Measurements from ENCODE around the gene TC2N. TPM values are rescaled to one million over a fixed set of nuclear protein-coding genes. Genes with fewer than 3 reads are reported as not detected.
A peak's percentile ranks its signal among the peaks of the same experiment; 100 is the strongest.
"Not testable (repeated sequence)": the region's sequence is repeated elsewhere in the genome, so short reads cannot be mapped to it uniquely, and the experiment has no call there.

Gene TC2N
- total RNA-seq, 1 experiment from 2014 or later, result 82.7 TPM

GRCh38 chr14:91745344-91745743, 122.0 kb downstream of the TC2N start:
- intact Hi-C loops (cut with micrococcal nuclease; ENCODE audit: unreplicated experiment), result loop anchor here (1.0 kb wide), 1 partner anchor 10 kb away; no protein-coding TSS in a partner anchor

GRCh38 chr14:91744068-91744480, 123.3 kb downstream of the TC2N start:
- no peak for TF ChIP-seq CTCF (IDR thresholded peaks at IDR 0.05; ENCODE audit: unreplicated experiment)
- peaks cover 6% of the 10 kb centered on the region for H3K9me3 Mint-ChIP-seq (ENCODE audit: low read depth, unreplicated experiment)
- intact Hi-C loops (cut with micrococcal nuclease; ENCODE audit: unreplicated experiment), result no loop called here
- peaks cover 25% of the 10 kb centered on the region for H3K4me1 Mint-ChIP-seq (ENCODE audit: low read depth, unreplicated experiment)
- BruUV-seq (replicated peaks), result no TSS peak
- H3K27ac Mint-ChIP-seq (ENCODE audit: unreplicated experiment), result peak overlapping the region; percentile 94
- H3K4me3 Mint-ChIP-seq (ENCODE audit: low read depth, unreplicated experiment), result no peak overlapping the region
- H3K36me3 Mint-ChIP-seq (ENCODE audit: insufficient read depth, unreplicated experiment), result peaks cover 9% of the 10 kb centered on the region
- H3K27me3 Mint-ChIP-seq (ENCODE audit: unreplicated experiment), result no peaks in the 10 kb centered on the region
- DNase-seq, result peak; percentile 68
- CTCF ChIA-PET, result no interaction called here

More at GRCh38 chr14:91745344-91745743, 122.0 kb downstream of the TC2N start:
- peak overlapping the region; percentile 44 for H3K27ac Mint-ChIP-seq (ENCODE audit: unreplicated experiment)
- H3K36me3 Mint-ChIP-seq (ENCODE audit: insufficient read depth, unreplicated experiment), result peaks cover 9% of the 10 kb centered on the region
- H3K27me3 Mint-ChIP-seq (ENCODE audit: unreplicated experiment), result no peaks in the 10 kb centered on the region
- peaks cover 25% of the 10 kb centered on the region for H3K4me1 Mint-ChIP-seq (ENCODE audit: low read depth, unreplicated experiment)
- no TSS peak for BruUV-seq (replicated peaks)
- CTCF ChIA-PET, result no interaction called here
- H3K9me3 Mint-ChIP-seq (ENCODE audit: low read depth, unreplicated experiment), result peaks cover 4% of the 10 kb centered on the region
- no peak for DNase-seq
- no peak overlapping the region for H3K4me3 Mint-ChIP-seq (ENCODE audit: low read depth, unreplicated experiment)
- no peak for TF ChIP-seq CTCF (IDR thresholded peaks at IDR 0.05; ENCODE audit: unreplicated experiment)

- H3K9me3 Mint-ChIP-seq (ENCODE audit: low read depth, unreplicated experiment), result peaks cover 2% of the 10 kb centered on the region
- H3K27me3 Mint-ChIP-seq (ENCODE audit: unreplicated experiment), result no peaks in the 10 kb centered on the region
- intact Hi-C loops (cut with micrococcal nuclease; ENCODE audit: unreplicated experiment), result no loop called here
- no peak overlapping the region for H3K4me3 Mint-ChIP-seq (ENCODE audit: low read depth, unreplicated experiment)
- no peak for TF ChIP-seq CTCF (IDR thresholded peaks at IDR 0.05; ENCODE audit: unreplicated experiment)
- peaks cover 25% of the 10 kb centered on the region for H3K4me1 Mint-ChIP-seq (ENCODE audit: low read depth, unreplicated experiment)
- CTCF ChIA-PET, result no interaction called here
- peaks cover 9% of the 10 kb centered on the region for H3K36me3 Mint-ChIP-seq (ENCODE audit: insufficient read depth, unreplicated experiment)
- peak overlapping the region; percentile 94 for H3K27ac Mint-ChIP-seq (ENCODE audit: unreplicated experiment)
- no peak for DNase-seq
- BruUV-seq (replicated peaks), result no TSS peak
Measured at GRCh38 chr14:91743305-91743653, 124.1 kb downstream of the TC2N start.

- Mint-ChIP-seq H3K27ac (ENCODE audit: unreplicated experiment) (peak overlapping the region; percentile 94), H3K27me3 (ENCODE audit: unreplicated experiment) (no peaks in the 10 kb centered on the region), H3K36me3 (ENCODE audit: insufficient read depth, unreplicated experiment) (peaks cover 9% of the 10 kb centered on the region), H3K9me3 (ENCODE audit: low read depth, unreplicated experiment) (peaks cover 2% of the 10 kb centered on the region), H3K4me3 (ENCODE audit: low read depth, unreplicated experiment) (no peak overlapping the region), H3K4me1 (ENCODE audit: low read depth, unreplicated experiment) (peaks cover 25% of the 10 kb centered on the region)
- CTCF ChIA-PET, result no interaction called here
- no peak for DNase-seq
- BruUV-seq (replicated peaks), result no TSS peak
- intact Hi-C loops (cut with micrococcal nuclease; ENCODE audit: unreplicated experiment), result no loop called here
- TF ChIP-seq CTCF (IDR thresholded peaks at IDR 0.05; ENCODE audit: unreplicated experiment), result no peak
Measured at GRCh38 chr14:91742621-91743304, 124.6 kb downstream of the TC2N start.

- peaks cover 16% of the 10 kb centered on the region for H3K36me3 Mint-ChIP-seq (ENCODE audit: insufficient read depth, unreplicated experiment)
- H3K27me3 Mint-ChIP-seq (ENCODE audit: unreplicated experiment); CTCF ChIA-PET; DNase-seq; H3K9me3 Mint-ChIP-seq (ENCODE audit: low read depth, unreplicated experiment); H3K4me3 Mint-ChIP-seq (ENCODE audit: low read depth, unreplicated experiment); BruUV-seq (replicated peaks); H3K27ac Mint-ChIP-seq (ENCODE audit: unreplicated experiment); intact Hi-C loops (cut with micrococcal nuclease; ENCODE audit: unreplicated experiment): not testable (repeated sequence)
- peaks cover 18% of the 10 kb centered on the region for H3K4me1 Mint-ChIP-seq (ENCODE audit: low read depth, unreplicated experiment)
Measured at GRCh38 chr14:91739867-91740266, 127.5 kb downstream of the TC2N start.

Measured in Calu3 (cell line).